ENCODE results near the gene LPCAT2.

GRCh38 chr16:55505333-55506015 is 3.4 kb upstream of the LPCAT2 start:
- TF ChIP-seq CTCF (IDR thresholded peaks at IDR 0.05; ENCODE audit: low read depth, low read length) (no peak), POLR2A (IDR thresholded peaks at IDR 0.05; ENCODE audit: extremely low read depth, insufficient read length) (no peak)

All from NB4 (cell line).